ENCODE results near the gene SLC49A3.
"Not testable (repeated sequence)": the region's sequence is repeated elsewhere in the genome, so short reads cannot be mapped to it uniquely, and the experiment has no call there.

Gene SLC49A3

DNA sequence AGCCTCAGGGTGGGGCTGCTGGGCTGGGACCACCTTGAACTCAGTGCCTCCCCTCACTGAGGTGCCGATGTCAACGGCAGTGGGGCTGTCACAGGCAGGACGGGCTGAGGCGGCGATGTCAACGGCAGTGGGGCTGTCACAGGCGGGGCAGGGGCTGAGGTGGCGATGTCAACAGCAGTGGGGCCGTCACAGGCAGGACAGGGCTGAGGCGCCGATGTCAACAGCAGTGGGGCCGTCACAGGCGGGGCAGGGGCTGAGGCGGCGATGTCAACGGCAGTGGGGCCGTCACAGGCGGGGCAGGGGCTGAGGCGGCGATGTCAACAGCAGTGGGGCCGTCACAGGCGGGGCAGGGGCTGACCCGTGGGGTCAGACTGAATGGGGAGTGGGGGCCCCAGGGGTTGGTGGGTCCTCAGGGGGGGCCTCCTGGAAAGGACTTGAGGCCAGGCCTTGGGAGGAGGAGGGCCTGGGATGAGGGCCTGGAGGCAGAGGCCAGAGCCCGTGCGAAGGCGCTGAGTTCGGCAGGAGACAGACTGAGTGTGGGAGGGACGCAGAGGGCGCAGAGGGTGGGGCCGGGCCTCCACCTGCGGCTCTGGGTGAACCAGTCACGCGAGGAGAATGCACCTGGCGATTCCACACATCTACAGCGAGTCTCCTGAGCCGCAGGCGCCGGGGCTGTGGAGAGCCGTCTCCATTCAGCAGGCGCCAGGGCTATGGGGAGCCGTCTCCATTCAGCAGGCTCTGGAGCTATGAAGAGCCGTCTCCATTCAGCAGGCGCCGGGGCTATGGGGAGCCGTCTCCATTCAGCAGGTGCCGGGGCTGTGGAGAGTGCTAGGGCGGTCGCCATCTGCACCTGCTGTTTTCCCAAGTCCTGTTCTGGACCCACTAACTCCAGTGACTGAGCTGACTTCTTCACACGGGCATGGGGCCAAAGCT, 37.7 kb downstream of the SLC49A3 start:
- DNase-seq = peak; percentile 47 to 95 (median 72)

- DNase-seq = no peak
These were observed 38.5 kb downstream of the SLC49A3 start for GRCh38 chr4:650461-650860.

GRCh38 chr4:649751-650310, 39.1 kb downstream of the SLC49A3 start:
- no peak for DNase-seq

GRCh38 chr4:649293-649625, 39.7 kb downstream of the SLC49A3 start:
- DNase-seq = no peak

DNA sequence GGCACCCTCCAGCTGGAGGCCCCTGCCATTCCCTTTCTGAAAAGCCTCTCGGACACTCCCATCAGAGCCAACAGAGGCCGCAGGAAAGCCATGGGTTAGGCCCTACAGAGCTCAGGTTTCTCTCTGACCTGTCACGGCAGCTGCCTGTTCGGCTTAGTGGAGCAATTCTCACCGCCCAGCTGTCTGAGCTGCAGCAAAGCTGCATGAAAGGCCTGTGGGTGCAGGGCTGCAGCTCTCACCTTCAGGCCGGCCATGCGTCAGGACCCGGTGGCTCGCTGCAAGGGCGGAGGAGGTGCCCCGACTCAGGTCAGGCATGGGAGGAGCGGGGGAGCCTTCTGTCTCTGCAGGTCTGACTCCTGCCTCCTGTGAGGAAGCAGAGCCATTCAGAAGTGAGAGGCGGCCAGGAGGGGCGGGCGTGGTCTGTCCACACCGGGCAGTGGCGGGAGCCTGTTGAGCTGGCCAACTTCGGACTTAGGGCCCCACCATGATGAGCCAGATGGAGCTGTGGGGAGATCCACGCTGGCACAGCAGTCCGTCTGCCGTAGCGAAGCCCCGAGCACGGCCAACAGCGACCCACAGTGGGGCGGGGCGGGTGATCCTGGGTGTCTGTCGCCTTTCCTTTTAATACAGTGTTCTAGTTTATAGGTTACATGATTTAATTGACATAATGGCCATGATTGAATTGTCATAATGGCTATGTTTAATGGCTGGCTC, 40.2 kb downstream of the SLC49A3 start:
- peak in 1 of 3 experiments; percentile 86 for DNase-seq

DNA sequence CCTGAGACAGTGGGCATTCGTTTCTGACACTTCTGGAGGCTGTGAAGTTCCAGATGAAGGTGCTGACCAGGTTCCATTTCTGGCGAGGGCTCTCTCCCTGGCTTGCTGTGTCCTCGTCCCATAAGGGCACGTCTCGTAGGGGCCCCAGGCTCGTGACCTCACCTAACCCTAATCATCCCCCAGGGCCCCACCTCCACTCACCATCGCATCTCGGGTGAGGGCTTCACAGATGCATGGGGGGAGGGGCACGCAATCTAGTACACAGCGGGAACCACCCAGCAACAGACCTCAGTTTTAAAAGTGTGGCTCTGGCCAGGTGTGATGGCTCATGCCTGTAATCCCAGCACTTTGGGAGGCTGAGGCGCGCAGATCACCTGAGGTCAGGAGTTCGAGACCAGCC, 41.5 kb downstream of the SLC49A3 start:
- no peak for DNase-seq

- DNase-seq = no peak
These were observed 42.5 kb downstream of the SLC49A3 start for GRCh38 chr4:646460-646859.

DNA sequence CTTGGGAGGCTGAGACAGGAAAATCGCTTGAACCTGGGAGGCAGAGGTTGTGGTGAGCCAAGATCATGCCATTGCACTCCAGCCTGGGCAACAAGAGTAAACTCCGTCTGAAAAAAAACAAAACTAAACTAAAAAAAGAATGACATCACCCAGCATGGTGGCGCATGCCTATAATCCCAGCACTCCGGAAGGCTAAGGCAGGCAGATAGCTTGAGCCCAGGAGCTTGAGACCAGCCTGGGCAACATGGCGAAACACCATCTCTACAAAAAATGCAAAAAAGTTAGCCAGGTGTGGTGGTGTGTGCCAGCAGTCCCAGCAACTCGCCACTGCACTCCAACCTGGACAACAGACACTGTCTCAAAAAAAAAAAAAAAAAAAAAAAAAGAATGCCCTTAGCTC, 46.6 kb downstream of the SLC49A3 start:
- not testable (repeated sequence) for DNase-seq

GRCh38 chr4:637536-638280, 51.2 kb downstream of the SLC49A3 start:
- DNase-seq = peak in 1 of 3 experiments; percentile 11

DNA sequence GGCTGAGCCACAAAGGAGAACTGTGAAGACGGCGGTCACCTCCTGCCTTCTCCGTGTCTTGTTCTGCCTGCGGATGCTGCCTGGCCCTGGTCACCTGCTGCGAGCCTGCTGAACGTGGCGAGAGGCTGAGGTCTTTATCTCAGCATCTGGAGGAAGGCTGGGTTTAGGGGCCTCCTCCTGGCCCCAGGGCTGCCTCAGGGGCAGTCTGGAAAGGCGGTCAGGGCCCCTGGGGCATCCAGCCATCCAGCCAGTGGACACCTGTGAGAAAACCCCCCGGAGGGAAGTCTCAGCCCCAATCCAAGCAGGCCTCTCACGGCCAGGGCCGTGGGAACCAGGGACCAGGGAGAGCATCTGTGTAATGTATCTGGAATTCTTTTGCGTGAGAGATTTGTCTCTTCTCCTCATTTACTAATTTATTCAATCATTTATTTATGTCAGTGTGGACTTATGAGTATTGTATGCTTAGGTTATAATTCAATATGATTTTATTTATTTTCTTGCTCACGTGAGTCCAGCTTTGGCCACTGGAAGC, 52.3 kb downstream of the SLC49A3 start:
- DNase-seq = no peak

DNA sequence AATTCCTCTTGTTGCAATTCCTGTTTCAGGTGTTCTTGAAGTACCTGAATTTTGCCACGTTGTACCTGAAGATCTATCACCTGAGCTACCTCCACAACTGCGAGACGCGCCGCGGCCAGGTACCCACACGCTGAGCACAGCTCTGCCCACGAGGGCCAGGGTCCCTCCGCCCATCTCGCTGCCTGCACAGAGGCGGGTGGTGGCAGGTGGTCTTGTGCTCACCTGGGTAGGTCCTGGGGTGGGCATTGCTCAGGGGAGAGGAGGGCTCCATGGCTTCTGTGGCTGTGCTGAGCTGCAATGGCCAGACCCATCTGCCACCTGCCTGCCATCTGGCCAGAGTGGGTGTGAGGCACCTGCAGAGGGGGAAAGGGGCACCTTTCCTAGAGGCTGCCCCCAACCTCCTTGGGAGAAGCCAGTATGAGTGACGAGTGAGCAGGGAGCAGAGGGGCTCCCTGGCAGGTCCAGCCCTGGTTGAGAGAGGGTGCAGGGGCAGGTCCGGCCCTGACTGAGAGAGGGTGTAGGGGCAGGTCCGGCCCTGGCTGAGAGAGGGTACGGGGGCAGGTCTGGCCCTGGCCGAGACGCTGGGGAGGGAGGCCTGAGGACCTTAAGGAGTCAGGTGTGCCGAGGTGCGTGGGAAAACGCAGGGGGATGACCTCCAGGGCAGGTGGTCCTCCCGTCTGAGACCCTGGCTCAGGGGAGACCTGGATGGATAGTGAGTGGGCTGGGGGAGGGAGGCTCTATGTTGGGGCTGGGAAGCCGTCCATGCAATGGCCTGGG, 52.9 kb downstream of the SLC49A3 start:
- DNase-seq = no peak

GRCh38 chr4:635066-635835, 53.7 kb downstream of the SLC49A3 start:
- not testable (repeated sequence) for DNase-seq

- peak in 2 of 3 experiments; percentile 51 to 69 for DNase-seq
These were observed 54.4 kb downstream of the SLC49A3 start for GRCh38 chr4:634599-634985.

GRCh38 chr4:633976-634598, 54.9 kb downstream of the SLC49A3 start:
- DNase-seq = peak in 2 of 3 experiments; percentile 51 to 69

GRCh38 chr4:633406-633805, 55.5 kb downstream of the SLC49A3 start:
- no peak for DNase-seq

- peak in 1 of 3 experiments; percentile 11 for DNase-seq
These were observed 56.0 kb downstream of the SLC49A3 start for GRCh38 chr4:632926-633325.

- DNase-seq = no peak
These were observed 56.7 kb downstream of the SLC49A3 start for GRCh38 chr4:632196-632790.

Measured in NCI-H1417 (cell line).